ENCODE results near the gene BEND7.
"Not testable (repeated sequence)": the region's sequence is repeated elsewhere in the genome, so short reads cannot be mapped to it uniquely, and the experiment has no call there.

The BEND7 gene, protein sequence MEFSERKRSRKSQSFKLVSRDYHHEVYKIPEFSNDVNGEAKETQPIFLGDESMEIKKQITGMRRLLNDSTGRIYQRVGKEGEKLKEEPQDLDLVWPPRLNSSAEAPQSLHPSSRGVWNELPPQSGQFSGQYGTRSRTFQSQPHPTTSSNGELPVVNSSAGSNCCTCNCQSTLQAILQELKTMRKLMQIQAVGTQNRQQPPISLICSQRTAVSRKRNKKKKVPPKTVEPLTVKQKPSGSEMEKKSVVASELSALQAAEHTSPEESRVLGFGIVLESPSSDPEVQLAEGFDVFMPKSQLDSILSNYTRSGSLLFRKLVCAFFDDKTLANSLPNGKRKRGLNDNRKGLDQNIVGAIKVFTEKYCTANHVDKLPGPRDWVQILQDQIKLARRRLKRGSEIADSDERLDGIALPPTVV

DNA sequence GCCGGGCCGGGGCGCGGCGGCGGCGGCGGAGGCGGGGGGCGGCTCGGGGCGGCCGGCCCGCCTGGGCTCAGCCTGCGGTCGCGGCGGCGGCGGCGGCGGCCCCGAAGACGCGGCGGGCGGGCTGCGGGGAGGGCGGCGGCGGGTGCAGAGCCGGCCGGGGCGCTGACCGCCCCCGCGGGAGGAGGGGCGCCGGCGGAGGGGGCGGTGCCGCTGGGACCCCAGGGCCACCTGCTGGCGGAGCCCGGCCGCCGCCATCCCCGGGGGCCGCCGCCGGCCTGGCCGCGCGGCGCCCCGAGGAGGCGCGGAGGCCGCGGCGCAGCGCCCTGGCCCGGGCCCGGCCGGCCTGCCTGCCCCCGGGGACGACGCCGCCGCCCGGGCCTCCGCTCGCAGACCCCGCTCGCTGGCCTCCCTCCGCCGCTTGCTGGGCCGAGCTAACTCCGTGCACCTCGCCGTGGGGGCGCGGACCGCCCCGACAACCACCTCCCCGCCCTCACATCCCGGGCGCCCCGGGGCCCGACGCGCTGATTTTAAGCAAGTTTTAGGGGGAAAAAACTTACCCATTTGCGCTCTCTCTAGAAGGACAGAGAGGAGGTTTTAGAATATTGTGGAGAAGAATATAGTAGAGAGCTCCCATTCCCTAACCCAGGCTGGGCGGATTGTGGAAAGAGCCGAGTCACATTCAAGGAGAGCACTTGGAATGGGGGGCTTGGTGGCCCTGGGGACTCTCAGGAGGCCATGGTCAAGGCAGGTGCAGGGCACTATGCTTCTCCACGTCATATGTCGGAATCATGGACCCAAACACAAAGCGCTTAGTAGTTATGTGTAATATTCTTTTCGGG is at the start of gene BEND7:
TSS of gene BEND7 (minus strand) at position 140 of the 839 bp plus-strand sequence. CDS start 481 bp downstream, outside the sequence.
- peak; percentile 75 for DNase-seq (ENCODE audit: low read depth, low spot score)

DNA sequence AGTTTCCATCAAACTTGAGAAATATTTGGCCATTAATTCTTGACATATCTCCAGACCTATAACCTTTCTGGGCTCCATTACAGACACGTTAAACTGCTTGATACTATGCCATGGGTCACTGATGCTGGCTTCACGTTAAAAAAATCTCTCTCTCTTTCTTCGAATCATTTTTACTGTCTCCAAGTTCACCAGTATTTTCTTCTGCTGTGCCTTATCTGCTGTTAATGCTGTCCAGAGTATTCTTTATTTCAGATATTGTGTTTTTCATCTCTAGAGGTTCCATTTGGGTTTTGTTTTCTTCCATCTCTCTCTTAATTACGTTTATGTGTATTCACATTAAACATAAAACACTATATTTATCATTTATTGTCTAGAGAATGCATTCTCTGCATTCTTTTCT is 45.1 kb upstream of the BEND7 start:
- no peak for DNase-seq (ENCODE audit: low read depth, low spot score)

DNA sequence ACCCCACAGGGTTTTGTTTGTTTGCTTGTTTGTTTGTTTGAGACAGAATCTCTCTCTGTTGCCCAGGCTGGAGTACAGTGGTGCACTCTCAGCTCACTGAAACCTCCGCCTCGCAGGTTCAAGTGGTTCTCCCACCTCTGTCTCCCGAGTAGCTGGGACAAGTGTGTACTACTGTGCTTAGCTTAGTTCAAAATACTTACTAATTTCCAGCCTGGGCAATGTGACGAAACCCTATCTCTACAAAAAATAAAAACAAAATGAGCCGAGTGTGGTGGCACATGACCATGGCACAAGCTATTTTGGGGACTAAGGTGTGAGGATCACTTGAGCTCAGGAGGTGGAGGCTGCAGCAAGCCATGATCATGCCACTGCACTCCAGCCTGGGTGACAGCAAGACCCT is 42.7 kb upstream of the BEND7 start:
- no peak for DNase-seq (ENCODE audit: low read depth, low spot score)

DNA sequence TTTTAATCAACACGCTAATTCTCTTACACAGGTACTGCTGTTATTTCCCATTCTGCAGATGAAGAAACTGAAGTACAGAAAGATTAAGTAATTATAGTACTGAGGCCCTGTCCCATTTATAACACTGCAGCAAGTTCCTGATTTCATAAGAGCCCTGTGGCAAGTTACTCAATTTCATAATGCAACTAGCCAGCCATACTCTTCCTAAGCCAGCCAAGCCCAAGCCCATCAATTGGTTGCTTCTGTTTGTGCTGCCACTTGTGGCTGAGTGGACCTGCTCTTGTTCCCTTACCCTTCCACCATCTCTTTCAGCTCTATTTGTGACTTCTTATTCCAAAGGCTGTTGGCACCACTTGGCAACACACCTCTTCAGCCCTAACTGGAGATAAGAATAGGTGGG is 38.2 kb upstream of the BEND7 start:
- no peak for DNase-seq (ENCODE audit: low read depth, low spot score)

DNA sequence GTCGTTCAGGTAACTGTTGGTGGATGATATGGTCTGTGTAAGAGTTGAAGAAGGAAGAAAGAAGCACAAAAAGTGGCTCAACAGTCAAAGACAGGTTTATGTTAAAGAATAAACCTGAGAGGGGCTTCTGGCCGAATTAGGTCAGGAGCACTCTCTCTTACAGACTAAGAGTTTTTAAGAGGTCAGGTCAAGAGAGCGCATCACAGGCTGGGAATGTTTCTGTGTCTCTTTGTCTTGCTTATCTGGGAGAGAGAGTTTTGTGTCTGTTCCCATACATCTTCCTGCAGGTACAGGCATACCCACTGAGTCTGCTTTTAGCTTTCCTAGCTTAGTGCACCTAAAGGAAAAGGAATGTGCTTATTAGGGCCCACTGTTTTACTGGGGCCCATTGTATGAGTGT is 35.8 kb upstream of the BEND7 start:
- DNase-seq (ENCODE audit: low read depth, low spot score) = no peak

DNA sequence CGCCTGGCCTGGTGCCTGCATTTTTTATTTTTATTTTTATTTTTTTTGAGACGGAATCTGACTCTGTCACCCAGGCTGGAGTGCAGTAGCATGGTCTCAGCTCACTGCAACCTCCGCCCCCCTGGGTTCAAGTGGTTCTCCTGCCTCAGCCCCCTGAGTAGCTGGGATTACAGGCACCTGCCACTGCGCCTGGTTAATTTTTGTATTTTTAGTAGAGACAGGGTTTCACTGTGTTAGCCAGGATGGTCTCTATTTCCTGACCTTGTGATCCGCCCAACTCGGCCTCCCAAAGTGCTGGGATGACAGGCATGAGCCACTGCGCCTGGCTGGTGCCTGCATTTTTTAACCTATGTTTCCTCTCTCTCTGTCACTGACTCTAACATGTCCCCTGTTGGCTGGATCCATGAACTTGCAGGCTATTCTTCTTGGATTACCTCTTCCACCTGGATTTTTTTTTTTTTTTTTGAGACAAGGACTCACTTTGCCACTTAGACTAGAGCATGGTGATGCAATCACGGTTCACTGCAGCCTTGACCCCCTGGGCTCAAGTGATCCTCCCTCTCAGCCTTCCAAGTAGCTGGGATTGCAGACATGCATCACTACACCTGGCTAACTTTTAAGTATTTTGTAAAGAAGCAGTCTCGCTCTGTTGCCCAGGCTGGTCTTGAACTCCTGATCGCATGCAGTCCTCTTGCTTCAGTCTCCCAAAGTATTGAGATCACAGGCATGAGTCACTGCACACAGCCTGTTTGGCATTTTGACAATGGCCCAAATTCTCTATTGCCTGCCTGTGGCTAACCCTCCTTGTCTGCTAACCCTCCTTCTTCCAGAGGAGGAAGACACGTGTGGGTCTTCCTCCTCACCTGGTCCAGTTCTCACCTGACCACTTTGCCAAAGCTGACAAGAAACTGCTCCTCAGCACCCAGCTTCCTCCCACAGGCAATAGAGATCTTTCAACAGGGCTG is 34.9 kb upstream of the BEND7 start:
- no peak for DNase-seq (ENCODE audit: low read depth, low spot score)

DNA sequence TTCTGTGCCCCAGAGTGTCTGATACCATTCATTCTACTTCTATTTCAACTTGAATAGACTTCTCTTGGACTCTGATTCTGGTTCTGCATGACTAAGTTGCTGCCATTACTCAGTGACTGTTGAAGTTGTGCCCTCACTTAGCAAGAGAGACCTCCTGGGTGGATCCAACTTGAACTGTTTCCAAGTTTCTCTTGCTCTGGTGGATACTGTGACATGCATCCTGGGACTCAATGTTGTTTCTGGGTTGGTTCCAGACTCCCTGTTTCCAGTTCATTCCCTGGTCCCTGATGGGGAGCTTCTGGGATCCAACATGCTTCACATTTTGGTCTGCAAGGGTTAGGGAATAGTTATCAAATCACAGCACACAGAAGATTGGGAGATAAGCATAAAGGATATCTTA is 31.8 kb upstream of the BEND7 start:
- peak; percentile 81 for DNase-seq (ENCODE audit: low read depth, low spot score)

DNA sequence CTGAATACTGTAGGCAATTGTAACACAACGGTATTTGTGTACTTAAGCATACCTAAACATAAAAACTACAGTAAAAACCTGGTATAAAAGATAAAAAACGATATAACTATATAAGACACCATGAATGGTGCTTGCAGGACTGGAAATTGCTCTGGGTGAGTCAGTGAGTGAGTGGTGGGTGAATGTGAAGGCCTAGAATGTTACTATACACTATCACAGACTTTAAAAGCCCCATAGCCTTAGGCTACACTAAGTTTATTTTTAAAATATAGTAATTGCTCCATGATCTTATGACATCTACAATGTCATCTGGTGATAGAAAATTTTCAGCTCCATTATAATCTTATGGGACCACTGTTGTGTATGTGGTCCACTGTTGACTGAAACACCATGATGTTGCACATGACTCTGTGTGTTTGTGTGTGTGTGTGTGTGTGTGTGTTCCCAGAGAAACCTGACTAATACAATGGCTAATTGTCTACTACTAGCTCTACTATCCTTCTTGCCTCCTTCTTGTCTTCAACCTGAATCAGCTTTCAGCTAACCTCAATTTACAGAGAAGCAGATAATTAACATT is 30.4 kb upstream of the BEND7 start:
- DNase-seq (ENCODE audit: low read depth, low spot score) = no peak

DNA sequence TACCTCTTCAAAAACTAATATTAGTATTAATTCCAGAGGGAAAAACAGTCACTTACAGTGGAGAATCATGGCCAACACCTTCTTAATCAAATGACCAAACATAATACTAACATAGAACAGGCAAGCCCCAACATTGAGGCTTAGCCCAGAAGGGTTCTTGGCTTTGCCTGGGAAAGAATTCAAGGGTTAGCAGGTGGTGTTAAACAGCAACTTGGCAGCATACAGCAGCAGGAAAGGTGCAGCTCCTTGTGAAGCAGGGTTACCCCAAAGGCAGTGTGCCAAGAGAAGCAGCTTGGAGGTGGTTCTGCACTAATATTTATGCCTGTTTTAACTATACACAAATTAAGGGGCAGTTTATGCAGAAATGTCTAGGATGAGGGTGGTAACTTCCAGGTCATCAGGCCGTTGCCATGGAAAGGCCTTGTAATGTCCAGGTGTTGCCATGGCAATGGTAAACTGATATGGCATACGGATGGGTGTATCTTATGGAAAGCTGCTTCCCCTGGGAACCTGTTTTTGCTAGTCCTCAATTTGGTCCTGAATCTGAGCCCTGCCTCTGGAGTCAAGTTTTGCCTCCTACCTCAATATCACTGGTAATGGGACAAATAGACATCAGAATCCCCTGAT is 27.2 kb upstream of the BEND7 start:
- no peak for DNase-seq (ENCODE audit: low read depth, low spot score)

DNA sequence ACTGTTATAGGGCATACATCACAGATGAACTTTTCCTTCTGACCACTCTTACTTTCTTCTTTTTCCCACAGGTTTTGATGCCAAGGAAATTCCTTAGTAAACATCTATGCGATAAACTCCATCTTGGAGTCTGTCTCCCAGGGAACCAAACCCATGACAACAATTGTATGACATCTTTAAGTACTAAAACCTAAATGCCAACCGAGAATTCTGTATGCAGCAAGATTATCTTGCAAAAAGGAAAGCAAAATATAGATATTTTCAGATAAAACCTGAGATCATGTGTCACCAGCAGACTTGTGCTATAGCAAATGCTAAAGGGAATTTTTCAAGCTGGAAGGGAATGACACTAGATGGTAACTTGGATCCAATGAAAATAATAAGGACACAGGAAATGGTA is 22.0 kb upstream of the BEND7 start:
- no peak for DNase-seq (ENCODE audit: low read depth, low spot score)

DNA sequence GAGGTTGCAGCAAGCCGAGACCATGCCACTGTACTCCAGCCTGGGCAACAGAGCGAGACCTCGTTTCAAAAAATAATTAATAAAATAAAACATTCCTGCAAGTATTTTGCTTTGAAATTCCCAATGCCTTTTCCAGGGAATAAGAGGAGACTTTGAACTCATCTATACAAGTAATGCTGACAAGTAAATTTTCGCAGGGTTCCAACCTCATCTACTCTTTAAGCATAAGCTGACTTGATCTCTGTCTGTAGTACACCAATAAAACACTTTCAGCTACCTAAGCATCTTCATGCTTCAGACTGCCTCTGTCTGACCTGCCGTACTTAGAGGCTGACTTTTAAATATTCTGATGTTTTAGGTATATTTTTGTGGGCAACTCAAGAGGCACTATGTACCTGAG is 13.7 kb upstream of the BEND7 start:
- DNase-seq (ENCODE audit: low read depth, low spot score) = no peak

DNA sequence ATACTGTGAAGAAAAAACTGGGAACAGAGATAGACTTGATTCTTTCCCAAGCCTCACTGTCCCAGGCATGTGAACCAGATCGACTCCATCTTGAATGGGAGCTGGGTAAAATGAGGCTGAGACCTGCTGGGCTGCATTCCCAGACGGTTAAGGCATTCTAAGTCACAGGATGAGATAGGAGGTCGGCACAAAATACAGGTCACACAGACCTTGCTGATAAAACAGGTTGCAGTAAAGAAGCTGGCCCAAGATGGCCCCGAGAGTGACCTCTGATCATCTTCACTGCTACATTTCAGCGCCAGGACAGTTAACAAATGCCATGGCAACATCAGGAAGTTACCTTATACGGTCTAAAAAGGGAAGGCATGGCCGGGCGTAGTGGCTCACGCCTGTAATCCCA is 9.2 kb upstream of the BEND7 start:
- not testable (repeated sequence) for DNase-seq (ENCODE audit: low read depth, low spot score)

DNA sequence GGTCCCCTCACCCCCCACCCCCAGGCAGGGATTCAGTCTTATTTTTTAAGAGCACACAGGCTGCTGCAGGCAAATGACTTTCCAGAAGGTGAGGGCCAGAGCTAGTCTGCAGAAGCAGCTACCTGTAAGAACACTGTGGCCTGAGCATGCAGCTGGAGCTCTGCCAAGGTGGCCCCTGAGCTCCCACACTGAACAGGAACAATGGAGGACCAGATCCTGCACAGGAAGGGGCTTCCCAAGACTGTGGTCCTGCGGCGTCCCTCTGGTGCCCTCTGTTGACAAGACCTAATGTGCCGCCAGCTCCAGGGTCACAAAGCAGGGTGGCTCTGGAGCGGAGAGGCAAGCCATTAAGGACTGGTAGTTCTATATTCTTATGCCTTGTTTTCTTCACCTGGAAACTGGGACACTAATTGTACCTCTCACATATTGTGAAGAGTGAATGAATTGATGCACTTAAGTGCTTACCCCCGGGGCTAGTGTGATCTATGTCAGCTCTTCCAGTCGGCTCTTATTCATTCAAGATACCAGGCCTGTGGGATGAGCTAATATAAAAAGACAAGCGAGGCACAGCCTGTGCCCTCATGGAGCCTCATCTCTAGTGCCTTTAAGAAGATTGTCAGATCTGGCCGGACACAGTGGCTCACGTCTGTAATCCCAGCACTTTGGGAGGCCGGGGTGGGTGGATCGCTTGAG is 8.0 kb upstream of the BEND7 start:
- peak; percentile 72 for DNase-seq (ENCODE audit: low read depth, low spot score)

DNA sequence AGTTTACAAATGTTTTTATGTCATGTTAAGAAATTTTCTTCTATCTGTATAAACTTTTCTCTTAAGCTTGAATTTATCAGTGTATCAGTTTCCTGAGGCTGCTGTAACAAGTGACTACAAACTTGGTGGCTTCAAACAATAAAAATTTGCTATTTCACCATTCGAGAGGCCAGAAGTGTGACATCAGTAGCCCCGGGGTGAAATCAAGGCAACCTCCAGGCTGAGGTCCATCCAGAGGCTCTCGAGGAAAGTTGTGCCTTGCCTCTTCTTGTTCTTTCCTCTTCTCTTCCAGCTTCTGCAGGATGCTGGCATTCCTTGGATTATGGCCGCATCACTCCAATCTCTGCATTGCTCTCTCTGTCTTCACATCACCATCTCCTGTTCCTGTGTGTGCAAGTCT is 6.5 kb upstream of the BEND7 start:
- no peak for DNase-seq (ENCODE audit: low read depth, low spot score)

DNA sequence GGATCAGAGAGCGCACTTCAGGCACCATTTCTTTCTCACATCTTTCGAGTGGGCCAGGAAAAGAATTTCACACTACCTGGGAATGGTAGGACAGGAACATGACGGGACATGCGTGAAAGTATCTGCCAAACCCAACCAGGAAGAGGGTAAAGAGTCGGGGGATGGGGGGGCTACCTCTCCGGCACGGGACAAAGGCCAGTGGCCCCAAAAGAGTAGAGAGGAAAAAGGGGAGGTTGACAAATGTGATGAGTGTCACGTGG is 830 bp upstream of the BEND7 start:
- no peak for DNase-seq (ENCODE audit: low read depth, low spot score)

DNA sequence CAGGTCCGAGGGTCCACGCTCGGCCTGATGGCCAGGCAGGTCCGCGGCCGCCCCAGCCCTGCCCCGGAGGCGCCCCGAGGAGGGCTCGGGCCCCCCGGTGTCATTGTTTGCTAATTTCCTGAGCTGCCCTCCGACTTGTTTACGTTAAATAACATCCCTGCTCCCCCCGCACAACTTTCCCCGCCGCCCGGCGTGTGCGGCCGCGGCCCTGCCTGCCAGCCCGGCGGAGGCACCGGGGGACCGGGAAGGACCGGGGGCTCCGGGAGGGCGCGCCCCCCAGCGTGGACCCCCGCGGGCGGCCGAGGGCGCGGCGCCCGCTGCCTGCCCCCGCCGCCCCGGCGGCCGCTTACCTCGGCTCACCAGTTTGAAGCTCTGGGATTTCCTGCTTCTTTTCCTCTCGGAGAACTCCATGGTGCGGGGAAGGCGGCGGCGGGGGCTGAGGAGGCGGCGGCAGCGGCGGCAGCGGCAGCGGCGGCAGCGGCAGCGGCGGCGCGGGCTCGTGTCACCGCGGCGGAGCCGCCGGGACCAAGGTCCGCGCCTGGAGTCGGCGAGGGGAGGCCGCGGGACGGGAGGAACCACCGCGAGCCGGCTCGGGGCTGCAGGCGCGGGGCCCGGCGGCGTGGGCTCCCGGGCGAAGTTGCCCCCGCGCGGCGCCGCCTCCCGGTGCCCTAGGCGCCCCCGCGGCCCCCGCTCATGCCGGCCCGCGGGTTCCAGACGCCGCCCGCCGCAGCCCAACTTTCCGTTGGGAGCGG is 515 bp downstream of the BEND7 start:
- DNase-seq (ENCODE audit: low read depth, low spot score) = peak; percentile 58

DNA sequence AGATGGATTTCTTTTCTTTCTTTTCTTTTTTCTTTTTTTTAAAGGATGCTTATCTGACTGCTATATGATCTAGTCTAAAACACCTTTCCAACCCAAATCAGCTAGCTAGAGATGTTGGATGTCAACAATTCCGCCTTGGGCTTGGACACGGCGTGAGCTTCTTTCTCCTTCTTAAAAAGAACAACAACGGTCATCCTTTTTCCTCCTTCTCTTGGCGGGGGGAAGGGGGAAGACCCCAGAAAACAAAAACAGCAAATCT is 1.0 kb downstream of the BEND7 start:
- DNase-seq (ENCODE audit: low read depth, low spot score) = peak; percentile 20

DNA sequence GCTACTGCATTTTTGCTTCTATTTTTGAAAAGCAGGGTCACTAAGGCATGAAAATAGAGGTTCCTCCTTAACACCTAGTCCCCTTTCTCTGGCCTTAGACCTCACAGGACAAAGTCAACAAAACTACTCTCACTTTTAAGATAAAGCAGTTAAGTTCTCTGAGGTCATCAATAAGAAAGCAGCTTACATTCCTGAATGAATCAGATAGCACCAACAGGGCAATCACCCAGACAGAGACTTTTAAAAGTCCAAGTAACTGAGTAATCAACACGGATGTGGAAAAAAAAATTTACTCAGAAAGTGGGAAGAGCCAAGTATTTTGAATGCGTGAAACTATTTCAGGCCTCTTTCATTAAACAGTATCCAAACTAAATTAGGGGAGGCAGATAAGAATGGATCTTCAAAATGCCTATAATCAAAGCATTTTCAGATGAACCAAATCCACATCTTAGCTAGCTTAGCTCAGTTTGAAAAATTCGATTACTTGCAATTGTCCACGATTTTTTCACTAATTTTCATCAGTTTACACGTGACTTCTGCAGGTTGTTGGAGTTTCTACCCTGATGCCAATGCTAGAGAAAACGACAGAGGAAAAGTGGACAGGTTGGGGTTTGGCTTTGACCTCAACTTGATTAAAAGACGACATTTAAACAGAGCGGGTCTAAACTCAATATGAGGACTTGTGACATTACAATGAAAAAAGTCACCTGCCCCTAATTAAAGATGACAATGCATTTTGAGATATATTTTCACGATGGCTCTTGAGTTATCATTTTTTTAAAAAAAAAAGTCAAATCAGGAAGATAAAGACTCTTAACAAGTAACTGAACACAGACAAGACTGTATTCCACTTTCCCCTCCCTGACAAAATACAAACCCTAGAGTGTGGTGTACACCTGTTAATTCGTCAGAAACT is 1.6 kb downstream of the BEND7 start:
- peak; percentile 71 for DNase-seq (ENCODE audit: low read depth, low spot score)

DNA sequence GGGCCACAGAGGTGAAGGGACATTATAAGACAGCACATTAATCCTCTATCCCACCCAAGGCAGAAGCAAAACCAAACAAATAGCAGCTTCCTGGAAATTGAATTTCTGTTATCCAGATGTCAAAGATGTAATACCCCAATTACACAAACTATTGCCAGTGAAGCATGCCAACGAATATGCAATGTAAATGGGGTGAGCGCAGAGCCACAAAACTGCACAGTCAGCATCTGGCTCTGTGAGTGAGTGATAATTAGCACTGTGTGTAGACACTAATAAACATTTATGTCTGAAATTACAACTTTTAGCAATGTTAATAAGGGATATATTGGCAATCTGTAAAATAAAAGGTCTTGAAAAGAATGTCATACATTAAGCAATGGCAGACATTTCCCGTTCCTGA is 3.2 kb downstream of the BEND7 start:
- no peak for DNase-seq (ENCODE audit: low read depth, low spot score)
